Measurements from ENCODE around the gene FOXA3. TPM values are rescaled to one million over a fixed set of nuclear protein-coding genes. Genes with fewer than 3 reads are reported as not detected.

FOXA3 gene
- total RNA-seq, 1 experiment from 2014 or later = 22.2 TPM

DNA sequence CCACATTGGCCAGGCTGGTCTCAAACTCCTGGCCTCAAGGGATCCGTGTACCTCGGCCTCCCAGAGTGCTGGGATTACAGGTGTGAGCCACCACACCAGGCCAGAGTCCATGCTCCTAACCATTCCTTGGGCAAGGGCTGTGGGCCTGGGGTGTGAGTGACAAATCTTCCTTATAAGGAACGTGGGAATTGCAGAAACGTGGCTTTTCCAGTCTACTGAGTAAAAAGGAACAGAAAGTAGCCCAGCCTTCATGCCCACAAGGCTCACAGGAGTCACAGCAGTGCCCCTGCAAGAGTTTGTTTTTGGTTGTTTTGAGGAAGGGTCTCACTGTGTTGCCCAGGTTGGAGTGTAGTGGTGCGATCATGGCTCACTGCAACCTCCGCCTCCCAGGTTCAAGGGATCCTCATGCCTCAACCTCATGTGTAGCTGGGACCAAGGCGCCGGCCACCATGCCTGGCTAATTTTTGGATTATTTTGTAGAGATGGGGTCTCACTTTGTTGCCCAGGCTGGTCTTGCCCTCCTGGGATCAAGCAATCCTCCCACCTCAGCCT, 33.2 kb downstream of the FOXA3 start:
- Mint-ChIP-seq H3K36me3 (ENCODE audit: insufficient read depth in 1 of 3, low read depth in 3 of 3) (peaks cover 16 to 33% (median 29%) of the 10 kb centered on the region in 3 experiments), H3K27ac (no peak overlapping the region)

More for the DNA sequence above, 33.2 kb downstream of the FOXA3 start:
- H3K18ac ChIP-seq (ENCODE audit: insufficient read length, low read depth, low read length) = no peak overlapping the region
- H3K4ac ChIP-seq (ENCODE audit: low read depth, low read length) = no peak overlapping the region
- no peak overlapping the region for H4K8ac ChIP-seq (replicated peaks; ENCODE audit: insufficient read length, low read depth, low read length)
- no peak for DNase-seq
- no peak overlapping the region for H2BK12ac ChIP-seq (ENCODE audit: insufficient read length, low read depth, low read length)
- TF ChIP-seq, protein P1, sequence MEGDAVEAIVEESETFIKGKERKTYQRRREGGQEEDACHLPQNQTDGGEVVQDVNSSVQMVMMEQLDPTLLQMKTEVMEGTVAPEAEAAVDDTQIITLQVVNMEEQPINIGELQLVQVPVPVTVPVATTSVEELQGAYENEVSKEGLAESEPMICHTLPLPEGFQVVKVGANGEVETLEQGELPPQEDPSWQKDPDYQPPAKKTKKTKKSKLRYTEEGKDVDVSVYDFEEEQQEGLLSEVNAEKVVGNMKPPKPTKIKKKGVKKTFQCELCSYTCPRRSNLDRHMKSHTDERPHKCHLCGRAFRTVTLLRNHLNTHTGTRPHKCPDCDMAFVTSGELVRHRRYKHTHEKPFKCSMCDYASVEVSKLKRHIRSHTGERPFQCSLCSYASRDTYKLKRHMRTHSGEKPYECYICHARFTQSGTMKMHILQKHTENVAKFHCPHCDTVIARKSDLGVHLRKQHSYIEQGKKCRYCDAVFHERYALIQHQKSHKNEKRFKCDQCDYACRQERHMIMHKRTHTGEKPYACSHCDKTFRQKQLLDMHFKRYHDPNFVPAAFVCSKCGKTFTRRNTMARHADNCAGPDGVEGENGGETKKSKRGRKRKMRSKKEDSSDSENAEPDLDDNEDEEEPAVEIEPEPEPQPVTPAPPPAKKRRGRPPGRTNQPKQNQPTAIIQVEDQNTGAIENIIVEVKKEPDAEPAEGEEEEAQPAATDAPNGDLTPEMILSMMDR (conservative IDR thresholded peaks at IDR 0.05) = no peak
- no peak overlapping the region for H2AK5ac ChIP-seq (ENCODE audit: insufficient read length, low read length)
- H3K23me2 ChIP-seq (ENCODE audit: insufficient read length, low read depth, low read length, poor library complexity, severe bottlenecking) = peaks cover 9% of the 10 kb centered on the region
- no CpG with 5 or more reads among the region's 8 CpGs for WGBS (ENCODE audit: extremely low coverage, insufficient read length, low lambda C conversion rate)
- Mint-ChIP-seq H3K9me3 (no peaks in the 10 kb centered on the region), H3K4me3 (no peak overlapping the region), H3K4me1 (peaks cover 11 to 12% of the 10 kb centered on the region in 2 experiments; a peak in 3 of 4 replicates), H3K27me3 (ENCODE audit: low read depth) (peaks cover 15% of the 10 kb centered on the region)
- H3K56ac ChIP-seq (ENCODE audit: insufficient read length, low read depth, low read length) = no peak overlapping the region
- peaks cover 4% of the 10 kb centered on the region; the same call in 1 of the 2 replicates for H3K27me3 ChIP-seq (ENCODE audit: insufficient read depth, low read length)
- no peaks in the 10 kb centered on the region for H3K4me1 ChIP-seq (ENCODE audit: insufficient read depth, low read length)
- no peak overlapping the region for H2BK5ac ChIP-seq (ENCODE audit: insufficient read length, low read length)
- no peak overlapping the region for H2BK120ac ChIP-seq (ENCODE audit: low read depth, low read length, poor library complexity, severe bottlenecking)
- no peak overlapping the region for H3T11ph ChIP-seq (ENCODE audit: low read length)
- H4K91ac ChIP-seq (ENCODE audit: insufficient read length, low read depth, low read length) = no peak overlapping the region
- no peak overlapping the region for H3K4me2 ChIP-seq (ENCODE audit: insufficient read depth, insufficient read length, low read length)
- H3K27ac ChIP-seq (ENCODE audit: insufficient read length, low read depth, low read length) = no peak overlapping the region
- H3K23ac ChIP-seq (ENCODE audit: insufficient read length, low read depth, low read length) = no peak overlapping the region
- no peak overlapping the region for H3K14ac ChIP-seq (ENCODE audit: insufficient read depth, low read length)
- no peak overlapping the region for H4K5ac ChIP-seq (ENCODE audit: insufficient read length, low read depth, low read length)
- H3K79me1 ChIP-seq (ENCODE audit: insufficient read depth, low read depth, low read length, poor library complexity, severe bottlenecking) = no peaks in the 10 kb centered on the region
- no peaks in the 10 kb centered on the region for H3K79me2 ChIP-seq (ENCODE audit: insufficient read depth, low read length)
- H3K9me3 ChIP-seq (ENCODE audit: control insufficient read depth, low read depth, low read length) = no peaks in the 10 kb centered on the region
- no peak overlapping the region for H2BK20ac ChIP-seq (ENCODE audit: low read depth, low read length, poor library complexity, severe bottlenecking)
- H2BK15ac ChIP-seq (ENCODE audit: low read depth, low read length) = no peak overlapping the region
- no peaks in the 10 kb centered on the region for H4K20me1 ChIP-seq (ENCODE audit: control insufficient read depth, insufficient read depth, insufficient read length)
- no peak overlapping the region for H2AFZ ChIP-seq (ENCODE audit: low read length)
- no peak overlapping the region for H3K9ac ChIP-seq (ENCODE audit: extremely low read depth, insufficient read length, low read length)
